ENCODE data around the gene FASTK. TPM values are rescaled to one million over a fixed set of nuclear protein-coding genes. Genes with fewer than 3 reads are reported as not detected.

FASTK gene, protein sequence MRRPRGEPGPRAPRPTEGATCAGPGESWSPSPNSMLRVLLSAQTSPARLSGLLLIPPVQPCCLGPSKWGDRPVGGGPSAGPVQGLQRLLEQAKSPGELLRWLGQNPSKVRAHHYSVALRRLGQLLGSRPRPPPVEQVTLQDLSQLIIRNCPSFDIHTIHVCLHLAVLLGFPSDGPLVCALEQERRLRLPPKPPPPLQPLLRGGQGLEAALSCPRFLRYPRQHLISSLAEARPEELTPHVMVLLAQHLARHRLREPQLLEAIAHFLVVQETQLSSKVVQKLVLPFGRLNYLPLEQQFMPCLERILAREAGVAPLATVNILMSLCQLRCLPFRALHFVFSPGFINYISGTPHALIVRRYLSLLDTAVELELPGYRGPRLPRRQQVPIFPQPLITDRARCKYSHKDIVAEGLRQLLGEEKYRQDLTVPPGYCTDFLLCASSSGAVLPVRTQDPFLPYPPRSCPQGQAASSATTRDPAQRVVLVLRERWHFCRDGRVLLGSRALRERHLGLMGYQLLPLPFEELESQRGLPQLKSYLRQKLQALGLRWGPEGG
- 87.6 and 95.2 TPM in 2 replicates for total RNA-seq

DNA sequence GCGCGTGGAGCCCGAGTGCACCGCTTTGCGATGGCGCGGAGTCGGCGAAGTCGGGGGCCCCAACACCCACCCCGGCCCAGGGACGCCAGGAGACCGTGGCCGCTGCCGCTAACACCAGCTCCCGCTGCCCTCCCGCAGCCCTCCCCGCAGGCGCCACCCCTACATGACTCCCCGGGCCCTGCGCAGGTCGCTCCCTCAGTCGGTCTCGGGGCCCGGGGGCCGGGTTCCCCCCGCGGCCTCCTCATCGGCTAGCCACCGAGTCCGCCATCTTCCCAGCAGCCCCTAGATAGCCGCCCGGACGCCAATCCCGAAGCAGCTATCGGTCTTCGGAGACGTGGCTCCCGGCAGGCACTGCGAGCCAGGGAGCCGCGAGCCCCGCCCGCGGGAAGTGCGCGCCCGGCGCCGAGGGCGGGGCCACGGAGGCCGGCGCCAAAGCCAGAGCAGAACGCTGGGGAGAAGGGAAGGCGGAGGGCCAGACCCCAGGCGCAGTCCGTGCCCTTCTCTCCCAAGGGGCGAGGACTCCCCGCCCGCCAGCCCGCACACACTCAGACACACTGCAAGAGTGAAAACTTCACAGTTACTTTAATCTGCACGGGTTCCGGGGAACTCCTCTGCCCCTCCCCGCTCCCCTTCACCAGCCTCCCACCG is at the start of gene FASTK:
TSS of gene FASTK (minus strand) at position 288 of the 648 bp plus-strand sequence. CDS start at position 245, 43 bp downstream.
- Histone ChIP-seq H3K27ac (ENCODE audit: low read depth, low read length) (peak within 1 kb of the TSS; percentile 66), H2AFZ (ENCODE audit: low read length) (peak within 1 kb of the TSS; percentile 85), H3K4me2 (ENCODE audit: insufficient read depth, low read length) (peak within 1 kb of the TSS; percentile 95), H3K79me2 (ENCODE audit: insufficient read depth, low read length) (peaks cover 41% of the 10 kb centered on the region), H3K9me3 (ENCODE audit: low read depth, low read length) (no peaks in the 10 kb centered on the region), H3K27me3 (ENCODE audit: insufficient read depth, low read length) (no peaks in the 10 kb centered on the region), H4K20me1 (ENCODE audit: insufficient read depth, low read length) (peaks cover 18% of the 10 kb centered on the region), H3K4me3 (ENCODE audit: insufficient read depth, low read length) (peak within 1 kb of the TSS; percentile 95), H3K36me3 (ENCODE audit: insufficient read depth, low read length) (peaks cover 10% of the 10 kb centered on the region), H3K4me1 (ENCODE audit: insufficient read depth, low read length) (peaks cover 36% of the 10 kb centered on the region)
- no peak for TF ChIP-seq CTCF (IDR thresholded peaks at IDR 0.05; ENCODE audit: extremely low read depth, low read depth, low read length)
- peak; percentile 100 for DNase-seq (ENCODE audit: insufficient read length, low spot score, missing footprints)

- Histone ChIP-seq H3K27ac (ENCODE audit: low read depth, low read length) (no peak overlapping the region), H3K79me2 (ENCODE audit: insufficient read depth, low read length) (no peaks in the 10 kb centered on the region), H3K9me3 (ENCODE audit: low read depth, low read length) (no peaks in the 10 kb centered on the region), H3K27me3 (ENCODE audit: insufficient read depth, low read length) (no peaks in the 10 kb centered on the region), H3K4me3 (ENCODE audit: insufficient read depth, low read length) (no peak overlapping the region), H3K4me2 (ENCODE audit: insufficient read depth, low read length) (no peak overlapping the region), H2AFZ (ENCODE audit: low read length) (no peak overlapping the region), H3K4me1 (ENCODE audit: insufficient read depth, low read length) (no peaks in the 10 kb centered on the region), H4K20me1 (ENCODE audit: insufficient read depth, low read length) (peaks cover 23% of the 10 kb centered on the region), H3K36me3 (ENCODE audit: insufficient read depth, low read length) (peaks cover 24% of the 10 kb centered on the region)
- peak; percentile 80 for DNase-seq (ENCODE audit: insufficient read length, low spot score, missing footprints)
- no peak for TF ChIP-seq CTCF (IDR thresholded peaks at IDR 0.05; ENCODE audit: extremely low read depth, low read depth, low read length)
Observed at GRCh38 chr7:151129960-151130591, 49.5 kb upstream of the FASTK start.

GRCh38 chr7:151129117-151129959 is 48.7 kb upstream of the FASTK start:
- H3K27ac ChIP-seq (ENCODE audit: low read depth, low read length) = no peak overlapping the region
- no peaks in the 10 kb centered on the region for H3K4me1 ChIP-seq (ENCODE audit: insufficient read depth, low read length)
- H3K36me3 ChIP-seq (ENCODE audit: insufficient read depth, low read length) = peaks cover 21% of the 10 kb centered on the region
- H3K4me3 ChIP-seq (ENCODE audit: insufficient read depth, low read length) = no peak overlapping the region
- no peaks in the 10 kb centered on the region for H3K9me3 ChIP-seq (ENCODE audit: low read depth, low read length)
- TF ChIP-seq CTCF (IDR thresholded peaks at IDR 0.05; ENCODE audit: extremely low read depth, low read depth, low read length) = no peak
- no peaks in the 10 kb centered on the region for H3K27me3 ChIP-seq (ENCODE audit: insufficient read depth, low read length)
- DNase-seq (ENCODE audit: insufficient read length, low spot score, missing footprints) = peak; percentile 86
- no peaks in the 10 kb centered on the region for H3K79me2 ChIP-seq (ENCODE audit: insufficient read depth, low read length)
- no peak overlapping the region for H3K4me2 ChIP-seq (ENCODE audit: insufficient read depth, low read length)
- no peak overlapping the region for H2AFZ ChIP-seq (ENCODE audit: low read length)
- peaks cover 27% of the 10 kb centered on the region for H4K20me1 ChIP-seq (ENCODE audit: insufficient read depth, low read length)
